HFFc6 (cell line): Measurements from ENCODE around the gene UFD1. TPM values are rescaled to one million over a fixed set of nuclear protein-coding genes. Genes with fewer than 3 reads are reported as not detected.

Experiments used
- DNase-seq: peaks from one replicate; pipeline ENCODE4 v3.0.0-alpha.2; 2018
- H3K27ac Mint-ChIP-seq: 2 replicates; pipeline ENCODE4 v1.8.0; 2020; ENCODE audit warnings: mild to moderate bottlenecking, mixed read lengths
- H3K27me3 Mint-ChIP-seq: 2 replicates; pipeline ENCODE4 v1.8.0; 2021; ENCODE audit warnings: mild to moderate bottlenecking, moderate library complexity, mixed read lengths; ENCODE audit not compliant: insufficient read depth
- H3K36me3 Mint-ChIP-seq: 2 replicates; pipeline ENCODE4 v1.8.0; 2021; ENCODE audit warnings: low read depth, mixed read lengths
- H3K4me1 Mint-ChIP-seq: 2 replicates; pipeline ENCODE4 v1.8.0; 2020; ENCODE audit warnings: low read depth, mixed read lengths
- H3K4me3 Mint-ChIP-seq: 2 replicates; pipeline ENCODE4 v1.8.0; 2020; ENCODE audit warnings: mild to moderate bottlenecking, moderate library complexity, mixed read lengths
- H3K9me3 Mint-ChIP-seq: 2 replicates; pipeline ENCODE4 v1.8.0; 2020; ENCODE audit warnings: mild to moderate bottlenecking, mixed read lengths
- CTCF ChIP-seq: fragments of 200-600 bp; sonication (generic); IDR thresholded peaks from 2 replicates; pipeline ENCODE4 v1.5.0; 2021; ENCODE audit warnings: antibody characterized with exemption, mild to moderate bottlenecking
- total RNA-seq, 6 experiments: library from RNA; stranded (reverse); fragmentation: NEBNext Ultra II Directional; extraction: Animal tissue kit (Norgen Biotek cat#: 25700); gene quantifications; 2 replicates in 1 of 6; 3 replicates in 5 of 6; pipeline ENCODE4 v1.2.3, GENCODE V29; 2021

Gene UFD1
- total RNA-seq, 6 experiments from 2014 or later: 94.9 to 134 (median 113) TPM

DNA sequence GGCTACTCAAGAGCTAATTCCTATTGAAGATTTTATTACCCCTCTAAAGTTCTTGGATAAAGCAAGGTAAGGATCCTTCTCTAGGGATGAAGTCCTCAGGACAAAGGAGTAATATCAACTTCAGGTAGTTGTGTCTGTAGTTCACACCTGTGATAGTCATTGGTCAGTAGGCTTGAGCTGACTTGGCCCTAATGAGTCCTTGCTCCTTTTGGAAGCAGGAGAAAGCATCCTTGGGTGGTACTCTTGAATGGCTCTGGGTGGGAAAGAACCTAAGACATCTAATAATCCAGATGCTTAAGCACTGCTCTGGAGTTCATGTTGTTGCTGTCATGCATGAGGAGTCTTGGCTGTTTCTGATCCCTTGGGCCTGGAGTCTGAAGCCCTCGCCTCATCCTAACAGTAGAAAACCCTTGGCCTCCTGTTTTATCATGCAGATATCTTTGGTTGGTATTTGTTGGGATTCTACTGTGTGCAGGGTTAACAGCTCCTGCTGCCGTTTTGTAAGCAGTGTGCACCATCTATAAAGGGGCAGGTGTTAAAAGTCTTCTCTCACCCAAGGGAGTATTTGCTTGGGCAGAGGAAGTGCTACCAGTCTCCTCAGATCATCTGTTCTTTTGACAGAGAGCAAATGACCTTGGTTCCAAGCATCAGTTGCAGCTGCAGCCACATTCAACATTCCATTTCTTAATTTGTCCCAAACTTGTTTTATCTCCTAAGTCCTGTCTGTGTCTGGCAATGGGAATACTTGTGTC lies 44.0 kb downstream of the UFD1 start:
- H3K27ac Mint-ChIP-seq: peak overlapping the region; percentile 18; the same call in 1 of the 2 replicates
- TF ChIP-seq CTCF: no peak
- peaks cover 19% of the 10 kb centered on the region for H3K4me1 Mint-ChIP-seq
- no peaks in the 10 kb centered on the region for H3K27me3 Mint-ChIP-seq
- peaks cover 23% of the 10 kb centered on the region; the same call in 1 of the 2 replicates for H3K36me3 Mint-ChIP-seq
- no peak for DNase-seq
- H3K9me3 Mint-ChIP-seq: no peaks in the 10 kb centered on the region
- no peak overlapping the region for H3K4me3 Mint-ChIP-seq

GRCh38 chr22:19434401-19434800 lies 44.6 kb downstream of the UFD1 start:
- Mint-ChIP-seq H3K36me3 (peaks cover 23% of the 10 kb centered on the region; the same call in 1 of the 2 replicates), H3K27ac (no peak overlapping the region)

GRCh38 chr22:19432133-19432851 lies 46.7 kb downstream of the UFD1 start, which contains the start of gene MRPL40:
Gene MRPL40 (plus strand): TSS chr22:19432545. CDS start chr22:19432555, 10 bp downstream.
- TF ChIP-seq CTCF: no peak; the same call in 1 of the 2 replicates
- Mint-ChIP-seq H3K4me3 (peak within 1 kb of the TSS; percentile 89), H3K36me3 (peaks cover 25% of the 10 kb centered on the region; the same call in 1 of the 2 replicates), H3K27ac (peak within 1 kb of the TSS; percentile 90), H3K27me3 (no peaks in the 10 kb centered on the region), H3K4me1 (peaks cover 39% of the 10 kb centered on the region), H3K9me3 (no peaks in the 10 kb centered on the region)
- DNase-seq: peak; percentile 86

More at GRCh38 chr22:19434401-19434800, 44.6 kb downstream of the UFD1 start:
- no peak for TF ChIP-seq CTCF
- H3K4me1 Mint-ChIP-seq: peaks cover 25% of the 10 kb centered on the region
- H3K4me3 Mint-ChIP-seq: peak overlapping the region; percentile 89; the same call in 1 of the 2 replicates
- no peaks in the 10 kb centered on the region for H3K9me3 Mint-ChIP-seq
- DNase-seq: no peak
- H3K27me3 Mint-ChIP-seq: no peaks in the 10 kb centered on the region

DNA sequence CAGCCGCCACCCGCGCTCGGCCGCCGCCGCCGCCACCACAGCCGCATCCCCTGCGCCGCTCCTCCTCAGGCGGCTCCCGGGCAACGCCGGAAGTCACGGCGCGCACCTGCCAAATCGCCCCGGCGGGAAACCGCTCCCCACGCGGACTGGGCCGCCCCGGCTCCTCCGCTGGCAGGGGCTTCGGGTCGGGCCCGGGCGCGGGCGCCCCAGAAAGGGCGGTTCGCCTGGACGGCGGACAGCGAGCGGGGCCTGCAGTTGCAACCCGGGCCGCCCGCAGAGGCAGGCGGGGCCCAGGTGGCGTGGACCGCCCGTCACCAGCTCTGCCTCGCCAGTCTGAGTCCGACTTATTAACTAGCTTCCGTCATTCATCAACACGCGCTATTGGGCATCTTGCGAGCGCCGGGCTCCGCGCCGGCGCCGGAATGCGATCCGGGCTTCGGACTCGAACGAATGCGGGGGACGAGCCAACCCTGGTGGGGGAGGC lies 47.3 kb downstream of the UFD1 start, which contains the start of gene HIRA:
HIRA (minus strand) TSS at position 85 of the 484 bp plus-strand sequence. CDS start 257 bp downstream, outside the sequence.
- no peak for TF ChIP-seq CTCF
- H3K27ac Mint-ChIP-seq: peak within 1 kb of the TSS; percentile 90
- H3K9me3 Mint-ChIP-seq: no peaks in the 10 kb centered on the region
- no peaks in the 10 kb centered on the region for H3K27me3 Mint-ChIP-seq
- DNase-seq: peak; percentile 64
- peak within 1 kb of the TSS; percentile 89 for H3K4me3 Mint-ChIP-seq
- H3K36me3 Mint-ChIP-seq: peaks cover 25% of the 10 kb centered on the region; the same call in 1 of the 2 replicates
- H3K4me1 Mint-ChIP-seq: peaks cover 45% of the 10 kb centered on the region

GRCh38 chr22:19430890-19431541 lies 48.0 kb downstream of the UFD1 start:
- DNase-seq: peak; percentile 14
- H3K27ac Mint-ChIP-seq: peak overlapping the region; percentile 83
- peak overlapping the region; percentile 89 for H3K4me3 Mint-ChIP-seq
- H3K4me1 Mint-ChIP-seq: peaks cover 52% of the 10 kb centered on the region
- TF ChIP-seq CTCF: peak; percentile 74
- no peaks in the 10 kb centered on the region for H3K27me3 Mint-ChIP-seq
- peaks cover 28% of the 10 kb centered on the region; the same call in 1 of the 2 replicates for H3K36me3 Mint-ChIP-seq
- H3K9me3 Mint-ChIP-seq: no peaks in the 10 kb centered on the region
